Upper lobe of left lung (tissue), 4 donors: ENCODE measurements around the gene PTPRG.

ENCODE experiments used
- CTCF ChIP-seq, 6 experiments: fragments of 450-650 bp in 4 of 6; fragments of 200-600 bp in 2 of 6; sonication (generic) in 2 of 6; IDR thresholded peaks; one replicate each; pipeline ENCODE4 v1.5.1; 2016 to 2019; ENCODE audit warnings: antibody characterized with exemption in 6 of 6
- POLR2AphosphoS5 ChIP-seq, 2 donors: sonication (generic); formaldehyde crosslinking; IDR thresholded peaks; one replicate each; pipeline ENCODE4 v1.5.1; 2017; ENCODE audit warnings: antibody characterized with exemption in 2 of 2

DNA sequence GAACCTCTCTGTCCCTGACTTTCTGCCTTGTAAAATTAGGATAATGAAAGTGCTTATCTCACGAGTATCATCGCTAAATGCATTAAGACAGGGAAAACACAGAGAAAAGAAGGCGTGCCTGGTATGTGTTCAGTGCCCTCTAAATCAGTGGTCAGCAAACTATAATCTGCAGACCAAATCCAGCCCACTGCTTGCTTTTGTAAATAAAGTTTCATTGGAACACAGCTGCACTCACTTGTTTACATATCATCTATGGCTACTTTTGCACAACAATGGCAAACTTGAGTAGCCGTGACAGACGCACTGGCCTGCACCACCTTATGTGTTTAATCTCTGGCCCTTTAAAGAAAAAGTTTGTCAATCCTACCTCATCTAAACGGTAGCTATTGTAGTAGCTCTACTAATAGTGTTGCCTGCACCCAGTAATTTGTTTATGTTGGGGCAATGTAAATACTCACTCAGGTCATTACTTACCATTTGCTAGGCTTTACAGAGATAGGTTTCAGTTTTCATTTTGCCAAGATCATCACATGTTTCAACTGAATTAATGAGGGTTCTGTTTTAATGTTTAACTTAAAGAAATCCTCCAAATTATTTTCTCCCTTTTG lies 582.6 kb downstream of the PTPRG start:
- no peak for TF ChIP-seq POLR2AphosphoS5 (IDR thresholded peaks at IDR 0.05)
- TF ChIP-seq CTCF (IDR thresholded peaks at IDR 0.05): no peak
